ENCODE results near the gene RELL1. TPM values are rescaled to one million over a fixed set of nuclear protein-coding genes. Genes with fewer than 3 reads are reported as not detected.
A peak's percentile ranks its signal among the peaks of the same experiment; 100 is the strongest.
"Not testable (repeated sequence)": the region's sequence is repeated elsewhere in the genome, so short reads cannot be mapped to it uniquely, and the experiment has no call there.

Gene RELL1
- total RNA-seq, 1 donor from 2014 or later, result 45.8 TPM

DNA sequence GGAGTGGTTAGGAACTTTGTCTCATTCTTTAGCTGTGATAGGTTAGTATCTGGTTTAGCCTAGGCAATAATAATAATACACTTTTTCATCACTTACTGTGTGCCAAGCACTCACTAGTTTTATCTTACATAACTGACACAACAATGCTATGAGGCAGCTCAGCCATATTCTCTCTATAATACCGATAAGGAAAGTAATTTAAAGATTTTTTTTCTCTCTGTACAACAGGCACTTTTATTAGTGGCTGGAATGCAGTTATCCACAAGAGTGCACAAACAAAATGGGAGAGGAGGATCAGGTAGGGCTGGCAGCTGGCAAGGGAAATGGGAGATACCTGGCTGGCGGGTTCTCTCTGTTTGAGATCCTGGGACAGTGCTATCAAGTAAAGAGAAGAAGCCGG is 7.6 kb downstream of the RELL1 start:
- TF ChIP-seq, protein P1, sequence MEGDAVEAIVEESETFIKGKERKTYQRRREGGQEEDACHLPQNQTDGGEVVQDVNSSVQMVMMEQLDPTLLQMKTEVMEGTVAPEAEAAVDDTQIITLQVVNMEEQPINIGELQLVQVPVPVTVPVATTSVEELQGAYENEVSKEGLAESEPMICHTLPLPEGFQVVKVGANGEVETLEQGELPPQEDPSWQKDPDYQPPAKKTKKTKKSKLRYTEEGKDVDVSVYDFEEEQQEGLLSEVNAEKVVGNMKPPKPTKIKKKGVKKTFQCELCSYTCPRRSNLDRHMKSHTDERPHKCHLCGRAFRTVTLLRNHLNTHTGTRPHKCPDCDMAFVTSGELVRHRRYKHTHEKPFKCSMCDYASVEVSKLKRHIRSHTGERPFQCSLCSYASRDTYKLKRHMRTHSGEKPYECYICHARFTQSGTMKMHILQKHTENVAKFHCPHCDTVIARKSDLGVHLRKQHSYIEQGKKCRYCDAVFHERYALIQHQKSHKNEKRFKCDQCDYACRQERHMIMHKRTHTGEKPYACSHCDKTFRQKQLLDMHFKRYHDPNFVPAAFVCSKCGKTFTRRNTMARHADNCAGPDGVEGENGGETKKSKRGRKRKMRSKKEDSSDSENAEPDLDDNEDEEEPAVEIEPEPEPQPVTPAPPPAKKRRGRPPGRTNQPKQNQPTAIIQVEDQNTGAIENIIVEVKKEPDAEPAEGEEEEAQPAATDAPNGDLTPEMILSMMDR (conservative IDR thresholded peaks at IDR 0.05; ENCODE audit: low read depth, low read length), result no peak
- no peak overlapping the region for H3K4me3 ChIP-seq (ENCODE audit: low read depth, low read length)
- DNase-seq (ENCODE audit: low read depth), result no peak

DNA sequence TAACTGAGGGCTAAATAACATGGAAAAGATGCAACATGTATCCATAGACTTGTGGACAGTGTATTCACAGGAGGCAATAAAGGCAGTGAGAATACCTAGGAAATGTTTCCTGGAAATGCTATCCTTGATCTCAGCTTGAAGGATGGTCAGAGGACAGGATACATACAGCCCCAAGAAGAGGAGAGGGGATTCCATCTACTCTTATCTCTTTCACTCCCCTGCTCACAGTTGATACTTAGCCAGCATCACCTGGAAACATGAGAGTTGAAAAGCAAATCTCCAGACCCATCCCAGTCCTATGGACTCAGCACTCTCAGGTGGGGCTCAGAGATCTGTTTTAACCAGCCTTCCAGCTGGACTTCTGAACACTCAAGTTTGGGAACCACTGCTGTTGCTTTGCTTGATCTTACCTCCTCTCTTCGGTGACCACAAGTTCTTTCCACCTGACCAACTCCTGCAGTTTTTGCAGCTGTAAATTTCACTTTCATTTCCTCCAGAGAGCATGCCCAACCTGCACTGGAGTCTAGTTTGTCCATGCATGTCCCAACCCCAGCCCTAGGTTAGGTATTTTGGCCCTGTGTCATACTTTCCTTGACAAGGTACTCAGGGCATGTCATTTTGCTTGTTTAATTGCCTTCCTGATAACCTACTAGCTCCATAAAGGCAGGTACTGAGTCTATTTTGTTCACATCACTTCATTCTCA is 10.4 kb downstream of the RELL1 start:
- H3K4me3 ChIP-seq (ENCODE audit: low read depth, low read length), result peak overlapping the region; percentile 13
- no peak for DNase-seq (ENCODE audit: low read depth)
- TF ChIP-seq, protein P1 (conservative IDR thresholded peaks at IDR 0.05; ENCODE audit: low read depth, low read length), result no peak

DNA sequence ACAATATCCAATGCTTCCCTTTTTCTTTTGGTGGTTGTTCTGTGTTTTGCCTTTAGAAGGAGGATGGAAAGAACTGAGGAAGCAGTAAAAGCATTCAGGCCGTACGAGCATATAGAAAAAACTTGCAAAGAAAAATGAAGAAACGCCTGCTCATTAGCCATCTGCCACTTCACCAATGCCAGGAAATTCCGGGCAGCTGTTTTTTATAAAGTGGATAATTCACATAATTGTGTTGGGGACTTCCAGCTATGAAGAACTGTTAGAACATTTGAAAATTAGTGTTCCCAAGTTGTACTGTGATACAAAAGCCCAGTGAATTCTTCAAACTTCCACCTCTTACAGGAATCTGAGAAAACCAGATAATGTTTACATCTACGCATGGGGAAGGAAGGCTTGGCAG is 11.7 kb downstream of the RELL1 start:
- TF ChIP-seq, protein P1 (conservative IDR thresholded peaks at IDR 0.05; ENCODE audit: low read depth, low read length), result no peak
- no peak for DNase-seq (ENCODE audit: low read depth)
- no peak overlapping the region for H3K4me3 ChIP-seq (ENCODE audit: low read depth, low read length)

DNA sequence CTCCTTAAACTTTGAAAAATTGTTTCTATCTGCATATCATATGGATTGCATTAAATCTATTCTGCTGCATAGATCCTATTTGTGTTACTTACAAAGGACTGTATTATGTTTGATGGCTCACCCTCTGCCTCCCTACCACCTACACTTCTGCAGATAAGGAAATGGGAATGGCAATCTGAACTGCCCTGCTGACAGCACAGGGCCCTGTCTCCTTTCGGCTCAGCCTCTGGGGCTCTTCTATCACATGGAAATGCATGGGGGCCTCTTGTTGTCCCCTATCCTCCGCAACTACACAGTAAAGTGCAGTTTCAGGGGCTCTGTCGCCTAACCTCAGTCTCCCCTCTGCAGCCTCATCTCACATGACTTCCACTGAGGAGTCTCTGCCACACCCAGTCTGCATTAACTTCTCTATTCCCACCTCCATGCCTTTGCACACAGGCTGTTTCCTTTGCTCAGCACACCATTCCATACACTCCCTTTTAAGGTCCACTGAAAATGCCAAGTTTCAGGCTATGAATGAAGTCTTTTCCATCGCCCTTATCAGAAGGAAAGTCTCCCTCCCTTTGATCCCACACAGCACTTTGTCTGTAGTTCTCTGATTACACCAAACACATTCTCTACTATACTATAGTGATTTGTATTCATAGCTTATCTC is 12.5 kb downstream of the RELL1 start:
- no peak overlapping the region for H3K4me3 ChIP-seq (ENCODE audit: low read depth, low read length)
- DNase-seq (ENCODE audit: low read depth), result no peak
- TF ChIP-seq, protein P1 (conservative IDR thresholded peaks at IDR 0.05; ENCODE audit: low read depth, low read length), result no peak

DNA sequence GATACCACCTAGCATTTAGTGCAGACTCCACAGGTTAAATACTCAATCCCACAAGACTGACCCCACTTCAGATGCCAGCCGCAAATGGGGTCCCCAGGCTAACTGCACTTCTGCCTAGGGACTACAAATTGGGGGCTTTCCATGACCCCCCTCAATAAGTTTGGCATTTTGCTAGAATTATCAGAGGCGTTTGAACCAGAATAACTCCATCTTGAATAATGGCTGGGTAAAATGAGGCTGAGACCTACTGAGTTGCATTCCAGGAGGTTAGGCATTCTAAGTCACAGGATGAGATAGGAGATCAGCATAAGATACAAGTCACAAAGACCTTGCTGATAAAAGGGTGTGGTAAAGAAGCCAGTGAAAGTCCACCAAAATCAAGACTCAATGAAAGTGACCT is 15.1 kb downstream of the RELL1 start:
- H3K4me3 ChIP-seq (ENCODE audit: low read depth, low read length), result no peak overlapping the region
- DNase-seq (ENCODE audit: low read depth), result no peak
- TF ChIP-seq, protein P1 (conservative IDR thresholded peaks at IDR 0.05; ENCODE audit: low read depth, low read length), result no peak

DNA sequence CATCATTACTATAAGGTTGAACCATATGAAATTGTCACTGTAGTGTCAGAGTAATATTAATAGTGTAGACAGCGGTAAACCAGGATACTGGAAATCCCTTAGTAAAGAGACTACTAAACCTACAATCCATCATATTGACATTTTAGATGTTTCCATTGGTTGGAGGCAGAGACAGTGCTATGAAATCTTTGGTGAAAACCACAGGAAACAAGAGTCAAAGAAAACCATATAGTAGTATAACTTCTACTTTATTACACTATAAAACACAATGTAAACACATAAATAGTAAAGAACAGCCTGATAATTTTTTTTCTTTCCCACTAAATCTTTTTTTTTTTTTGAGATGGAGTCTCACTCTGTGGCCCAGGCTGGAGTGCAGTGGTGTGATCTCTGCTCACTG is 15.9 kb downstream of the RELL1 start:
- TF ChIP-seq, protein P1 (conservative IDR thresholded peaks at IDR 0.05; ENCODE audit: low read depth, low read length), result no peak
- DNase-seq (ENCODE audit: low read depth), result no peak
- H3K4me3 ChIP-seq (ENCODE audit: low read depth, low read length), result no peak overlapping the region

DNA sequence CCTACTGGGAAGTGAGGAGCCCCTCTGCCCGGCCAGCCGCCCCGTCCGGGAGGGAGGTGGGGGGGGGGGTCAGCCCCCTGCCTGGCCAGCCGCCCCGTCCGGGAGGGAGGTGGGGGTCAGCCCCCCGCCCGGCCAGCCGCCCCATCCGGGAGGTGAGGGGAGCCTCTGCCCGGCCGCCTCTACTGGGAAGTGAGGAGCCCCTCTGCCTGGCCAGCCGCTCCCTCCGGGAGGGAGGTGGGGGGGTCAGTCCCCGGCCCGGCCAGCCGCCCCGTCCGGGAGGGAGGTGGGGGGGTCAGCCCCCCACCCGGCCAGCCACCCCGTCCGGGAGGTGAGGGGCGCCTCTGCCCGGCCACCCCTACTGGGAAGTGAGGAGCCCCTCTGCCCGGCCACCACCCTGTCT is 17.1 kb downstream of the RELL1 start:
- not testable (repeated sequence) for DNase-seq (ENCODE audit: low read depth)

More for the DNA sequence above, 17.1 kb downstream of the RELL1 start:
- H3K4me3 ChIP-seq (ENCODE audit: low read depth, low read length), result not testable (repeated sequence)
